GM21528 (cell line): ENCODE data around the gene PDE7B.
"Not testable (repeated sequence)": the region's sequence is repeated elsewhere in the genome, so short reads cannot be mapped to it uniquely, and the experiment has no call there.

Experiments
- ATAC-seq: cut with Tn5 transposase; IDR thresholded peaks from one replicate; pipeline ENCODE4 v1.9.1; 2021; ENCODE audit warnings: mild to moderate bottlenecking, moderate library complexity; ENCODE audit not compliant: unreplicated experiment, low FRiP score

Gene PDE7B

GRCh38 chr6:136212608-136213007 is 361.1 kb downstream of the PDE7B start:
- no peak for ATAC-seq

DNA sequence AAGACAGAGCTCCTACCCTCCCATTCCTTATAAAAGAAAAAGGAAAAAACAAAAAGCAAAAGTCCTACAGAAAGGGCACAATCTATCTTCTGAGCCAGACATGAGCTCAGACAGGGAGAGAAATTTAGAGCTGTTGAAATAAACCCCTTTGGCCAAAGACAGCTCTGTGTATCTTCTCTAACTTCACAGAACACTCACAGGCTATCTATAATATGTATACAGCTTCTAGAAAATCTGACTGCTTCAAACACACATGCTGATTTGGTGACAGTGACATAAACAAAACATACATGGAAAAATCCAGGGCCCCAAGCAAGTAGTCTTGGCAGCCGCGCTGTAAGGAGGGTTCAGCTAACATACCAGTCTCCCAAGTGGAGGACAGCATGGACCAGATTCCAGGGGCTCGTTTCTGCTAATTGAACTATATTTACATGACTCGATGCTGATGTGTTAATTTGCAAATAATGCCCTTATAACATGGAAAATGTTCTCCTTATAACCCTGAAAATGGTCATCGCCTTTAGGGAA is 361.6 kb downstream of the PDE7B start:
- ATAC-seq = no peak

DNA sequence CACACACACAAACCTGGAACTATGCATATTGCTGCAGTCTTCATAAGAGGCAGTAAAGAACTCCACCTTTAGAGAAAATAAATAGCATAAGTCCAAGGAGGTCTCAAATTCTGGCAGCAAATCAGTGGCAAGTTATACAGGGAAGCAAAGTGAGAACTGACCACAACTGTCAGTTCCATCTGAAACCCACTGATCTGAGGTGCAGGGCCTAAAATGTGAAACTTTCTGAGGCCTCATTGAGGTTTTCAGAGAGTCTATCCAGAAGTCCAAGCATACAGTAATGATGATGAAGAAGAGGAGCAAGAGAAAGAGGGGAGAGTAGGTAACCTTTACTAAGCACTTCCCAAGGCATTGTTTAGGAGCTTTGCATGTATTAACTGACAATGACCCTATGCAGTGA is 362.4 kb downstream of the PDE7B start:
- no peak for ATAC-seq

- ATAC-seq = no peak
Measured at GRCh38 chr6:136216503-136217401, 365.3 kb downstream of the PDE7B start.

DNA sequence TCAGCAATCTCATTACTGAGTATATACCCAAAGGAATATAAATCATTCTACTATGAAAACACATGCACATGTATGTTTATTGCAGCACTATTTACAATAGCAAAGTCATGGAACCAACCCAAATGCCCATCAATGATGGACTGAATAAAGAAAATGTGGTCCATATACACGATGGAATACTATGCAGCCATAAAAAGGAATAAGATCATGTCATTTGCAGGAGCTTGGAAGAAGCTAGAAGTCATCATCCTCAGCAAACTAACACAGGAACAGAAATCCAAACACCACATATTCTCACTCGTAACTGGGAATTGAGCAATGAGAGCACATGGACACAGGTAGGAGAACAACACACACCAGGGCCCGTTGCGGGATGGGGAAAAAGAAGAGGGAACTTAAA is 373.5 kb downstream of the PDE7B start:
- ATAC-seq = not testable (repeated sequence)

DNA sequence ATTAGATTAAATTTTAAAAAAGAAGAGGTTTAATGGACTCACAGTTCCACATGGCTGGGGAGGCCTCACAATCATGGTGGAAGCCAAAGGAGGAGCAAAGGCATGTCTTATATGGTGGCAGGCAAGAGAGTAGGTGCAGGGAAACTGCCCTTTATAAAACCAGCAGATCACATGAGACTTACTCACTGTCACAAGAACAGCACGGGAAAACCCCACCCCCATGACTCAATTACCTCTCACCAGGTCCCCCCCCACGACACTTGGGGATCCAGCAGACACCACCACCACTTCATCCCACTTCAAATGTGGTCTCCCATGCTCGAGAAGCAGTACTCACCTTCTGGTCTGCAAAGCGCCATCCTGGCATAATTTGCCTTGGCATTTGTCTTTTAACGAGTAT is 374.0 kb downstream of the PDE7B start:
- no peak for ATAC-seq

GRCh38 chr6:136226027-136226673 is 374.6 kb downstream of the PDE7B start:
- ATAC-seq = peak; percentile 80

DNA sequence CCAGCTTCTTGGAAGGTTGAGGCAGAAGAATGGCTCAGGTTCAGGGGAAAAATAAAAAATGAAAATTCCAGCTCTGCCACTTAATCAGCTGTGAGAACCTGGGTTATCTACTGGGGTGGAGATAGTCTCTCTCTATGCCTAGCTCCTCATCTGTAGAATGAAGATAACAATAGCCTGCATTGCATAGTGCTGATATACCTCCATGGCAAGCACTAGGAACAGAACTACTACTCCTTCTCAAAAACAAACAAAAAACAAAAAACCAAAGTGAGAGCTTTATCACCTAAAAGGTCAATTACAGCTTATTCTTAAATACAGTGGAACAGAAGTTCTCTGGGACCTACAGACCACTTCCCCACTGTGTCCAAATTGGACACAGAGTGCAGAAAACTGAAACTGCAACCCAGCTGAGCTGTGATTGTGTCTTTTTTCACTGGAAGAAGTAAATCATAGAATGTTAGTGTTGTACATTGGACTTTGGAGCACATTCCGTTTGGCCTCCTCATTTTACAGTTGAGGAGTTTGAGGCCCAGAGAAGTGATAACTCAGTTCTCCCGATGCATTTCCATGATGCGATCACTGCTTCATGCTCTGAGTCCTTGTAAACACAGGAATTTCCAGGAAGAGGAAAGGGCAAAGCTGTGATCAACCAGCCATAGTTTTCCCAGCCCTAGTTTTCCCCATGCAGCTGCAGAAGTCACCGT is 375.3 kb downstream of the PDE7B start:
- peak; percentile 37 for ATAC-seq

GRCh38 chr6:136228814-136229213 is 377.3 kb downstream of the PDE7B start:
- ATAC-seq = no peak

GRCh38 chr6:136230219-136230853 is 378.8 kb downstream of the PDE7B start:
- ATAC-seq = no peak

DNA sequence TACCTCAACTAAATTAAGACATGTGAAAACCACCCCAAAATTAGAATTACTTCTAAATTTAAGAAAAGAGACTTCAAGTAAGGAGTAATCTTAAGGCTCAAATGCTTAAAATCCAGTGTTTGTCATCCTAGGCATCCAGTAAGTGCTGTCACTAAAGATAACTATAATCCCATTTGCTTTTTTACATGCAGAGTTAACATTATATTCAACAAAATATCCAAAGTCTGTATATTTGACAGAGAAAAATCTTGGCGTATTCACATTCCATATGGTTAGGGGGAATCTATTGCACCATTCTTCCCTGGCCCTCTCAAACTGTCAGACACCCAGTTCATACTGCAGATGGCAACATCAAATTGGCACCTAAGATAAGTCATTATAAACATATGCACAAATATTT is 381.2 kb downstream of the PDE7B start:
- ATAC-seq = no peak

- no peak for ATAC-seq
Measured at GRCh38 chr6:136235233-136235564, 383.7 kb downstream of the PDE7B start.

DNA sequence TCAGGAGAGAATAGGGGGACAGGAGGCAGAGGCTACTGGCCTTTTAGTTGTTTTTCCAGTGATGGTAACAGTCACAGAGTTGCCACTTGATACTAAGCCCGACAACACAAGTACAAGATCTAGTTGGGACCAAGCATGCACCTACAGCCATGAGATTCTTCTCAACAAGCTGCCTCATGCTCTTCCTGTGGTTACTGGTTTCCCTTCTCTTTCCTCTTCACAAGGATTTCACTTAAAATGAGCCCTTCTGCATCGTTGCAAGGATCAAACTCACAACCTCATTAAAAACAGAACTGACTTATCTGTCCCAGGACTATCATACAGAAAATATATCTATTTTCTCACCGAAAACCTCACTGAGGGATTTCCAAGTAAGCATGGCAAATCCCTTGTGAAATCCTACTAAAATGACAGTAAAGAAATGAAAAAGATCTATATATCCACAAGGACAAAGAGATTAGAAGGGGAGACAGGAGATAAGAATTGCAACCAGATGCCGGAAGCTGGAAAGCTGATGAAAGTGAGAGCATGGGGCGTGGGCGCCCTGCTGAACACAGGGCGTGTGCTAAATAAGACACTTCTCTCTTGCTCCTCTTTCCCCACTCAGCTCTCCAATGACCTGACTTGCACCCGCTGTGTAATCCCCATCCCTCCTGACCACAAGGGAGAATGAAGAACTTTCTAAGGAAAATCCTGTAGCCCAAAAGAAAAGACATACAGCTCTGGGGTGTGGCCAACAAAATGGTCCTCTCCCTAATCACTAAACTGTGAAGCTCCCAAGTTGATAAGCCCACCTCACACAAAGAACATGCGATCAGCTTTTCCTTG is 385.2 kb downstream of the PDE7B start:
- ATAC-seq = no peak

DNA sequence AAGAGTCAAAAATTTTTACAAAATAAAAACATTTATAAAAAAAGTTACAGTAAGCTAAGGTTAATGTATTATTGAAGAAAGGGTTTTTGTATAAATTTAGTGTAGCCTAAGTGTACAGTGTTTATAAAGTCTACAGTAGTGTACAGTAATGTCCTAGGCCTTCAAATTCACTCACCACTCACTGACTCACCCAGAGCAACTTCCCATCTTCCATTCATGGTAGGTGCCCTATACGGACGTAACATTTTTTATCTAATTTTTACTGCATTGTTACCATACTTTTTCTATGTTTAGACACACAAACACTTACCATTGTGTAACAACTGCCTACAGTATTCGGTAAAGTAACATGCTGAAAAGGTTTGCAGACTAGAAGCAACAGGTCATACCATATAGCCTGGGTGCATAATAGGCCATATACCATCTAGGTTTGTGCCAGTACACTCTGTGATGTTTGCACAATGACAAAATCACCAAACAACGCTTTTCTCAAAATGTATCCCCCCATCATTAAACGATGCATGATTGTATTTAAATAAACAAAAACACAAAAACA is 392.6 kb downstream of the PDE7B start:
- no peak for ATAC-seq
